Subcutaneous adipose tissue (tissue), 4 donors: ENCODE results near the gene DLGAP1. TPM values are rescaled to one million over a fixed set of nuclear protein-coding genes. Genes with fewer than 3 reads are reported as not detected.

Source experiments
- total RNA-seq, 4 donors: library from RNA; depleted of rRNA; stranded (reverse); fragments of >200 nt; gene quantifications; one replicate each; pipeline ENCODE4 v1.1.0, GENCODE V29; 2016
- TF ChIP-seq, protein P1 (sequence below): fragments of 450-650 bp; IDR thresholded peaks from one replicate; pipeline ENCODE4 v1.5.1; 2016; ENCODE audit warnings: low read depth, mild to moderate bottlenecking, control low read depth, antibody characterized with exemption, moderate library complexity

The DLGAP1 gene
- total RNA-seq, 4 donors from 2014 or later, result 0.44 to 3.3 (median 0.99) TPM

DNA sequence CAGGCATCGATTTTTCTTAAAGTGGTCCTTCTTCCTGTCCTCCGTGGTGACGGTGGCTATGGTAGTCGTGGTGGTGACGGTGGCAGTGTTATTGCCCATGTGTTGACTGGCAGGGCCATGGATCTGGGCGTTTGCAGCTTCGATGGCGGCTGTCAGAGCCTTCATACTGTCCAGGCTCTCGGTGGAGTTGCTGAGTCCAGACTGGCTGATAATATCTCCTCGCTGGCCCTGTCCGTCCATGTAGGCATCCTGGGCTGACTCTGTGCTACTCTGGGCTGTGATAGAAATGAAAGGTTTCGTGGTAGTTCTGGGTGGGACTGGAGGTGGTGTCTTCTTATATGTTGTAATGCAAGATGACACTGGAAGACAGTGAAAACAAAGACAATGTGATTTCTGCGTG lies 873.2 kb downstream of the DLGAP1 start:
- TF ChIP-seq, protein P1, sequence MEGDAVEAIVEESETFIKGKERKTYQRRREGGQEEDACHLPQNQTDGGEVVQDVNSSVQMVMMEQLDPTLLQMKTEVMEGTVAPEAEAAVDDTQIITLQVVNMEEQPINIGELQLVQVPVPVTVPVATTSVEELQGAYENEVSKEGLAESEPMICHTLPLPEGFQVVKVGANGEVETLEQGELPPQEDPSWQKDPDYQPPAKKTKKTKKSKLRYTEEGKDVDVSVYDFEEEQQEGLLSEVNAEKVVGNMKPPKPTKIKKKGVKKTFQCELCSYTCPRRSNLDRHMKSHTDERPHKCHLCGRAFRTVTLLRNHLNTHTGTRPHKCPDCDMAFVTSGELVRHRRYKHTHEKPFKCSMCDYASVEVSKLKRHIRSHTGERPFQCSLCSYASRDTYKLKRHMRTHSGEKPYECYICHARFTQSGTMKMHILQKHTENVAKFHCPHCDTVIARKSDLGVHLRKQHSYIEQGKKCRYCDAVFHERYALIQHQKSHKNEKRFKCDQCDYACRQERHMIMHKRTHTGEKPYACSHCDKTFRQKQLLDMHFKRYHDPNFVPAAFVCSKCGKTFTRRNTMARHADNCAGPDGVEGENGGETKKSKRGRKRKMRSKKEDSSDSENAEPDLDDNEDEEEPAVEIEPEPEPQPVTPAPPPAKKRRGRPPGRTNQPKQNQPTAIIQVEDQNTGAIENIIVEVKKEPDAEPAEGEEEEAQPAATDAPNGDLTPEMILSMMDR, result no peak

DNA sequence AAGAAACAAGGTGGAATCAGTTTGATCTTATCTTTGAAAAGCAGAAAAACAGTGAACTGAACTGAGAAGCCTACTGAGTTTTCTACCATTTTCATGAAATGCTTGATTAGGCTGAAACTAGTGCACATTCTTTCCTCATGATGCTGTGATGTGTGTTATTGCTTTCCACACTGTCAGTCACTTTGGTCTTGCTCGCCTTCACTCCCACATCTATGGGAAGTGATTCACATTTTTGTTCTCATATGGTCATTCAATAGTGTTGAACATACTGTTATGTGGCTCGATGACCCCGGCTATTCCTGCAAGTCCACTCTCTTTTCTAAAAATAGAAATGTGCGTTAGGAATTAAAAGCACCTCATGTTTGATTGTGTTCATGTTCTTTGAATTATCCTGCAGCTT lies 875.4 kb downstream of the DLGAP1 start:
- TF ChIP-seq, protein P1, result no peak

DNA sequence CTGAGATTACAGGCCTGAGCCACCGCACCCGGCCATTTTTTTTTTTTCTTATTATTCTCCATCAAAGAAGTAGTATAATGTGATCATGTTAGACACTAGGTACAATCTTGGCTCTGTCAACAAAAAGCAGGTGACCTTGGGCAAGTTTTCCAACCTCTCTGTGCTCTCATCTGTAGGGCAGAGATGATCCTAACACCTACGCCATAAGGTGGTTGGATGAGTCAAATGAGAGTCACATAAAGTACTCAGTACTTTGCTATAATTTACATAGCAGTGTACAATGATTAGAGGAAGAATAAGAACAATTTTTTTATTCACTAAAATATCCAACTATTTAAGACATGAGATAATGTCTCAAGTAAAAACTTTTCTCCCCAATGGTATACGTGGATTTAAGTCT lies 876.5 kb downstream of the DLGAP1 start:
- TF ChIP-seq, protein P1, result no peak

DNA sequence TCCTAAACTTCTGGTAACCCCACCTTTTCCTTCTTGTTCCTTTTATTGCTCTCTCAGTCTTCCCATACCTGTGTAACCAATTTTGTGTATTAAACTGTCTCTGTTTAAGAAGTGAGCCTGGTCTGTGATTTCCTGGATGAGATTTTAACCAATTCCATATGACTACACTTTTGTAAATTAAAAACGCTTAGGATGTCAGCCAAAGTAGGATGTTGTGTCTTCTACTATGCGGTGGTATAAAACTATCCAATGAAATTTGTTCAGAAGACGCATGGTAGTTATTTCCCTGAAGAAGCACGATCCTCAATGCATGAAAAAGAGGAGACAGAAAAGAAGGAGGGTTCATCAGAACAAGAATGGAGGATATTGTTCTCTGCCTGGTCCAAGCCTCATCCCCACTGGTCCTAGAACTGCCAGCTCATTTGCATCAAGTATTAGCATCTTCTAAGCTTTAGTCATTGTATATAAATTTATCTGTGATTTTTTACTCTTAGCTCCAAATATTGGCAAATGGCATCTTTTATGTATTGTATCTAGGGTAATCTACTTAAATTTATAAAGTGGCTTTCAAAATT lies 877.7 kb downstream of the DLGAP1 start:
- TF ChIP-seq, protein P1, result no peak

DNA sequence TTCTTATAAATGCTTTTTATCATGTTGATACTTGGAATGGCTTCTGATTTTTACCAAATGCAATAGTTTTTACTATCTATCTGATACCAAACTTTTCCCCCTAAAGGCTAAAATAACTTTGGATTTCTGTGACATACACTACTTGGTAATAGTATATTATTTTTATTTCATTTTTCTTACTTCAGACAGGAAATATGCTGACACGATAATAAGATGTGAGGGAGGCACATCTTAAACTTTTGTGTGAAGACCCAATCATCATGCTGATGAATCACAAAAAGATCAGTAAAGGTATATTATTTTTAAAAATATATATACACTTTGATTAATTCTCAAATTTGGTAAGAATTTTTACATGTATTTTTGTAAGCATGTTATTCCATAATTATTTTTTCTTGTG lies 882.3 kb downstream of the DLGAP1 start:
- TF ChIP-seq, protein P1, result no peak

DNA sequence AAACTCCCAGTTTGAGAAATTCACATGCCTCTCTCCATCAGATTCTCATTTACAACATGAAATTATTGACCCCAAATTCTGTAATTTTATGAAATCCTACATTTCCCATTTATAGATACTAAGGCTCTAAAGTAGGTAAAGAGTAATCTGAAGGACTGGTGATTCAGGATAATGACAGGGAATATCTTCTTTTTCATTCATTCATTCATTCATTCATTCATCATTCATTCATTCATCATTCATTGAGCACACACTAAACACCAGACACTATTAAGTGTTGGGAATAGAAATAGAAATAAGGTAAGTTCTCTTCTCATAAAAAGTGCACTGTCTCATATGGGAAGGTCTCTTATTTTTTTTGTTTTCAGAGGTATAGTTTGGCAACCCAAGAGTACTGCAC lies 888.3 kb downstream of the DLGAP1 start:
- TF ChIP-seq, protein P1, result no peak

DNA sequence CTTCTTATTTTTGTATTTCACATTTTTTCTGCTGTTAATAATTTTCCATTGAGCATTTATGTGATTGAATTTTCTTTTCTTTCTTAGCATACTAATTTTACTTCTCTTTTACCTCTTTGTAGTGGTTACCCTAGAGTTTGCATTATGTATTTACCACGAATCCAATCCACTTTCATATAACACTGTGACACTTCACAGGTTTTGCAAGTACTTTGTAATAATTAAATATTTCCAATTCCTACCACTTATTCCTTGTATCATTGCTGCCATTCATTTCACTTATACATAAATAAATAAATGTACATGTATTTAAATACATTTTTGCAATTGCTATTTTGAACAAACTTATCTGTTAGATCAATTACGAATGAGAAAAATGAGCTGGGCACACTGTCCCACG lies 894.4 kb downstream of the DLGAP1 start:
- TF ChIP-seq, protein P1, result no peak
